ENCODE data around the gene RAD51B.
"Not testable (repeated sequence)": the region's sequence is repeated elsewhere in the genome, so short reads cannot be mapped to it uniquely, and the experiment has no call there.

The RAD51B gene

GRCh38 chr14:68033336-68033932, 213.9 kb downstream of the RAD51B start:
- DNase-seq = no peak

GRCh38 chr14:68034896-68035295, 215.3 kb downstream of the RAD51B start:
- DNase-seq = no peak

- no peak for DNase-seq
Observed at GRCh38 chr14:68036202-68036601, 216.6 kb downstream of the RAD51B start.

GRCh38 chr14:68039593-68039992, 220.0 kb downstream of the RAD51B start:
- no peak for DNase-seq

GRCh38 chr14:68040633-68041369, 221.2 kb downstream of the RAD51B start:
- no peak for DNase-seq

- DNase-seq = no peak
Observed at GRCh38 chr14:68041876-68042354, 222.3 kb downstream of the RAD51B start.

- DNase-seq = no peak
Observed at GRCh38 chr14:68042586-68043210, 223.1 kb downstream of the RAD51B start.

- DNase-seq = no peak
Observed at GRCh38 chr14:68043752-68044151, 224.2 kb downstream of the RAD51B start.

GRCh38 chr14:68047906-68048305, 228.3 kb downstream of the RAD51B start:
- DNase-seq = no peak

GRCh38 chr14:68048815-68049214, 229.2 kb downstream of the RAD51B start:
- DNase-seq = not testable (repeated sequence)

GRCh38 chr14:68050177-68050576, 230.6 kb downstream of the RAD51B start:
- no peak for DNase-seq

- DNase-seq = no peak
Observed at GRCh38 chr14:68051146-68051545, 231.6 kb downstream of the RAD51B start.

- DNase-seq = no peak
Observed at GRCh38 chr14:68060198-68060597, 240.6 kb downstream of the RAD51B start.

- DNase-seq = no peak
Observed at GRCh38 chr14:68062651-68063050, 243.1 kb downstream of the RAD51B start.

GRCh38 chr14:68065322-68065721, 245.7 kb downstream of the RAD51B start:
- no peak for DNase-seq

- DNase-seq = no peak
Observed at GRCh38 chr14:68074765-68075381, 255.3 kb downstream of the RAD51B start.

GRCh38 chr14:68075382-68076029, 255.9 kb downstream of the RAD51B start:
- DNase-seq = no peak

- no peak for DNase-seq
Observed at GRCh38 chr14:68076451-68076850, 256.9 kb downstream of the RAD51B start.

GRCh38 chr14:68079941-68080697, 260.5 kb downstream of the RAD51B start:
- no peak for DNase-seq

- no peak for DNase-seq
Observed at GRCh38 chr14:68081489-68081888, 261.9 kb downstream of the RAD51B start.

- DNase-seq = no peak
Observed at GRCh38 chr14:68082698-68083291, 263.2 kb downstream of the RAD51B start.

GRCh38 chr14:68084256-68084655, 264.7 kb downstream of the RAD51B start:
- DNase-seq = no peak

Data from activated effector memory CD4-positive, alpha-beta T cell treated with anti-CD3 and anti-CD28 coated beads, Interleukin-2, amount 50 U/mL, for 16 hours (primary cell).